RCC 7860 (cell line): ENCODE data around the gene MAOA.
"Not testable (repeated sequence)": the region's sequence is repeated elsewhere in the genome, so short reads cannot be mapped to it uniquely, and the experiment has no call there.

ENCODE experiments used
- DNase-seq: peaks from one replicate; pipeline ENCODE4 v3.0.0-alpha.2; 2015; ENCODE audit warnings: low spot score
- FAIRE-seq: peaks from 2 replicates; lab custom pipeline; 2012; peaks lifted over from hg19 to GRCh38; lab: Jason Lieb, UNC

MAOA gene

GRCh38 chrX:43656005-43656494 lies at the start of gene MAOA:
MAOA (plus strand) TSS chrX:43656299; CDS start chrX:43656342, 43 bp downstream.
- DNase-seq (no peak), FAIRE-seq (no peak)

- FAIRE-seq = no peak
- no peak for DNase-seq
Observed at GRCh38 chrX:43612400-43612799, 43.7 kb upstream of the MAOA start.

DNA sequence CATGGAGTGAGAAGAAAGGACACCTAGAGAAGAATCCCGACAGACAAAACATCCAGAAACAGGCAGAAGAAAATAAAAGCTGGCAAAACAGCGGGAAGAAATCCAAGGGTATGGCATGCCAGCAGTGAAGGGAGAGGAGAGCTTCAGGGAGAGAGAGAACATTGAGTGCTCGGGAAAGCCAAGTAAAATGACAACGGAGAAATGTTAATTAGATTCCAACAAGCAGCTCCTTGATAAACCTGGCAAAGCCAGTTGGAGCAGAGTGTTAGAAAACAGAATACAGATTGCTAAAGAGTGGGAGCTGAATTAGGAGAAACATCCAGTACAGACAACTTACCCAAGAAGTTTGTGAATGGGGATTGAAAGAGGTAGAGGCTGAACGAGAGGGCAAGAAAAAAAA lies 40.4 kb upstream of the MAOA start:
- DNase-seq = no peak
- no peak for FAIRE-seq

DNA sequence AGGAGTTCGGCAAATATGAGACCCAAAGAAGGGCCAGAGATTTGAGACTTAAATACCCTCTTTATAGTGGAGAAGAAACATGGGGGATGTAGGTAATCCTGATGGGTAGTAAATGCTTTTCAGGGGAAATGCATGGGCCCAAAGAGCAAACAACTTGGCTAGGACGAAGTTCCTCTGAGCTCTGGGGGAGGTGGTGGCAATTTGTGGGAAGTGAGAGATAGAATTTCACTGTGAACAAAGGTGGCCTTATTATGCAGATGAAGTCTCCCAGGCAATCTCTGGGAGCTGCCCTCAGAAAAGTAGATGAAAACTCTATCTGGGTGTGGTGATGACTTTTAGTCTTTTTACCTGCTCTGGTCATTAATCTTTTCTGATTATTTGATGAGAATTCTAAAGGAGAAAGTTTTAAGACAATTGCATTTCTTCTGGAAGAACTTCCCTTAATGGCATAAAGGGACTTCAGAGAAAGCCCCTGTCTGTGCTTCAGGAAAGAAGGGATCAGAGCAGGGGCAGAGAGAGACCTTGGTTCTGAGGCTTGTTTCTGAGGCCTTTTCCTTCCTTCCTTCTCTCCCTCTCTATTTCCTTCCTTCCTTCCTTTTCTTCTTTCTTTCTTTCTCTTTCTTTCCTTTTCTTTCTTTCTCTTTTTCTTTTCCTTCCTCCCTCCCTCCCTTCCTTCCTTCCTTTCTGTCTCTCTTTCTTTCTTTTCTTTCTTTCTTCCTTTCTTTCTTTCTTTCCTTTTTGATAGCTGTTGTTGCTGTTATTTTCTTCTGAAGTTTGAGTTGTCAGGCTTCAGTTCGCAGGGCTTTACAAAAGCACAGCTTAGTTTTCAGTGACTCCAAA lies 37.5 kb upstream of the MAOA start:
- no peak for DNase-seq
- FAIRE-seq = no peak

DNA sequence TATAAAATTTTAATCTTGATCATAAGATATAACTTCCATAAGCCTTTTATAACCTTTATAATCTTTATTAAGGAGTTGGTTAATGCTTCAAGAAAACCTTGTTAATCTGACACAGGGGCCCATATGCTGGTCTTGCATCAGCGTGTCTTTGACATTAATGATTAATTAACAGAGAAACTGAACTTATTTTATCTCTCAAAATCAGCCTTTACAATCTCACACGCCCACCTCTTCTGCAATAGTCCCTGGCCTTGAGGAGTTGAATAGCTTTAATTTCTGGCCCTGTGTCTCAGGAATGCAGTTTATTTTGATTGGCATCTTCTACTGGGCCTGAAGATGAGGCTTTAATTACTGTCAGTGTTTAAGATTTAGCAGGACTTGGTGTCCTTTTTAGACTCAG lies 36.2 kb upstream of the MAOA start:
- not testable (repeated sequence) for DNase-seq, FAIRE-seq

- DNase-seq (no peak), FAIRE-seq (no peak)
Observed at GRCh38 chrX:43627147-43627546, 29.0 kb upstream of the MAOA start.

- no peak for FAIRE-seq
- DNase-seq = no peak
Observed at GRCh38 chrX:43627669-43628068, 28.4 kb upstream of the MAOA start.

DNA sequence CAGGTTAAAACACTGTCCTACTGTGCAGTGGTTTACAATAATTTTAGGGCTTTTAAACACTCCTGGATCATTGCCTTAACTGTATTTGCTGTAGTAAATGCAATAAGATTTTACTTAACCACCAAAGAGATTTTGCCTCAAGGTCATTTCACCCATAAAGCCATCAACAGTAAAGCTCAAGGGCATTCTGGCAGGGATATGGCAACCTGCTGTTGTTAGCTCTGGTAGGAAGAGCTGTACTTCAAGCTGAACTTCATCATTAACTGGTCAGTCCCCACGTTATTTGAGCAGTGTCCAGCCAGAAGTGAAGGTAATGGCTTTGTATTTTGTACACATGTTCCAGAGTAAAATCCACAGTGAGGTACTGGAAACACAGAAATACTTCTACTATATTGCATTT lies 26.9 kb upstream of the MAOA start:
- no peak for FAIRE-seq
- DNase-seq = no peak

GRCh38 chrX:43631841-43632240 lies 24.3 kb upstream of the MAOA start:
- no peak for FAIRE-seq
- DNase-seq = no peak

GRCh38 chrX:43633081-43633480 lies 23.0 kb upstream of the MAOA start:
- DNase-seq (no peak), FAIRE-seq (no peak)

- FAIRE-seq (no peak), DNase-seq (no peak)
Observed at GRCh38 chrX:43633757-43634156, 22.3 kb upstream of the MAOA start.

- no peak for DNase-seq
- no peak for FAIRE-seq
Observed at GRCh38 chrX:43640482-43640881, 15.6 kb upstream of the MAOA start.

DNA sequence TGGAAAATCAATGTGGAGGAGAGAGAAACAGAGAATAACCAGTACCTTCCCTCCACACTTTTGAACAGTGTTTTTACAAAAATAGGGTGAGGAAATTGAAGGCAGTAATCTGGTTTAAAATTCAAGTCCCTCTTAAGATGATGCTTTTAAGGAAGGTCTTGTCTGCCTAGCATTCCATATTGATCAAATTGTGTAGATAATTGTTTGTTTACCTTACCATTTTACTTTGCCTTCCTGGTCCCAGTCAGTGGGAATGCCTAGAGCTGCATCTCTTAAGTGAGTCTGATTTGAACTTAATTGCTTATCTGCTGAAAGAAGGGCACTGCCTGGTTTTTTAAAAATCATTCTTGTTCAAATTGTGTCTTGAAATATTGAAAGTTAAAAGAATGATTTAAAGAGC lies 14.4 kb upstream of the MAOA start:
- DNase-seq (no peak), FAIRE-seq (no peak)

DNA sequence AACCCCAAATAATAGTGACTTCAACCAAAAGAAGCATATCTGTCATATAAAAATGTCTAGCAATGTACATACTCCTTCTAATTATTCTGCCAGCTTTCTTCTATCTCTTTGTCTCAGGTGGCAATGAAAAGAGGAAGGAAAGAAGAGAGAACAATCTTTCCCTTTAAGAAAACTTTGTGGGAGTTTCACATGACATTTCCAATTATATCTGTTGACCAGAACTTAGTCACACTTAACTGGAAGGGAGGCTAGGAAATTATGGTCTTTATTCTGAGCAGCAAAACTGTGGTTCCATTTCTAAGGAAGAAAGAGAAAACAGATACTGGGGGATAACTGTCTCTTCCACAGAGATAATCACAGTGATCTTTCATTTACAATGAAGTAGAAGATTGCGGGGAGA lies 12.9 kb upstream of the MAOA start:
- no peak for DNase-seq
- FAIRE-seq = peak; percentile 40

DNA sequence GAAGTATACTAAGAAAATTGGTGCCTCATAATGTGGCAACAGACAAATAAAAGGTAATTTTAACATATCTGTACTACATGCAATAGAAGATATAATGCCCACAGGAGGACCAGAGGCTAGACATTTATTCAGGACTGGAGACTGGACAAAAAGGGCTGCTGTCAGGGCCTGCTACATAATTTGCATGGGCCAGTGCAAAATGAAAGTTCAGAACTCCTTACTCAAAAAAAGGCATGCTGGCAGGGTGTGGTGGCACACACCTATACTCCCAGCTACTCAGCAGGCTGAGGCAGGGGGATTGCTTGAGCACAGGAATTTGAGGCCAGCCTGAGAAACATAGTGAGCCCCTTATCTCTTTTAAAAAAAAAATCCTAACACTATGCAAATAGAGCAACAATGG lies 12.4 kb upstream of the MAOA start:
- DNase-seq (no peak), FAIRE-seq (no peak)

DNA sequence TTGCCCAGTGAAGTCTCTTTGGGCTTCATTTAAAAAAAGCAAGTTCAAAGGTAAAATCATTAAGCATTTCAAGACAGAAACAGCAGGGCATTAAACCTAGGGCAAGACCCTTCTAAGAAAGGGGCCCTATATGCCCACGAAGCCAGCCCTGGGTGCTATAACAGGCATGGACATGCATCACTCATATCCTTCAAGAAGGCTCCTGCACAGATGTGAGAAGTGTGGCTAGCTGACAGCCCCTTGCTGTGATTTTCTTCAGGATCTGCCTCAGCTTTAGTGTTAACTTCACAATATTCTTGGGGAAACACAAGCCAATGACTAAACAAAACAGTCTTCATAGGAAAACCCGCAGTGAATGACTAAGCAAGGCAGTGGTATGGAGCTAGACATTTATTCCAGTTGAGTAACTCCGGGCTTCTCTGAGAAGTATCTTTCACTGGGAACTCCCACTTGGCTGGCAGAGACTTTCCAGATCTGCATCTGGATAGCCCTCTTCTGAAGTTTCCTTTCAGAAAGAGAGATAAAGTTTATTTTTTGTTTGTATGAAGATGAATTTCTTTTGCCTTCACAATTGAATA lies 11.9 kb upstream of the MAOA start:
- FAIRE-seq (peak; percentile 96), DNase-seq (peak; percentile 79)

GRCh38 chrX:43646800-43647199 lies 9.3 kb upstream of the MAOA start:
- FAIRE-seq = no peak

DNA sequence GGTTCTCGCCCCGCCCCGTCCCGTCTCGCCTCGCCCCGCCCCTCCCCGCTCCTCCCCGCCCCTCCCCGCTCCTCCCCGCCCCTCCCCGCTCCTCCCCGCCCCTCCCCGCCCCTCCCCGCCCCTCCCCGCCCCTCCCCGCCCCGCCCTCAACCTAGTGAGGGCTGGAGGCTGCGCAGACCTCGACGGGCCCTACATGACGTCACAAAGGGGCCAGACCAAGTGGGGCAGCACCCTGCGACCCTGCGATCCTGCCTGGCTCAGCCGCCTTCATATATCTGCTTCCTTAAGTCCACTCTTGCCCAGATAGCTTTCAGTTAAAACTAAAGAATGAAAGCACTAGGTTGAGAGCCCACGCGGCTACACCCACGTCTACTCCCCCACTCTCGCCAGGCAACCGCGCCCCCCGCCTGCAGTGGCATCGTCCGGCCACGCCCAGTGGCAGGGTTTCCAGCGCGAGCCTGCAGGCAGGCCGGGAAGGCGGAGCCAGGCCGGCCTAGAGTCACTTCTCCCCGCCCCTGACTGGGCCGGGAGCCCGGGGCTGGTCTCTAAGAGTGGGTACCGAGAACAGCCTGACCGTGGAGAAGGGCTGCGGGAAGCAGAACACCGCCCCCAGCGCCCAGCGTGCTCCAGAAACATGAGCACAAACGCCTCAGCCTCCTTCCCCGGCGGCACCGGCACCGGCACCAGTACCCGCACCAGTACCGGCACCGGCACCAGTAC lies 1.5 kb upstream of the MAOA start:
- DNase-seq (peak; percentile 81), FAIRE-seq (no peak)

More at GRCh38 chrX:43646800-43647199, 9.3 kb upstream of the MAOA start:
- no peak for DNase-seq

DNA sequence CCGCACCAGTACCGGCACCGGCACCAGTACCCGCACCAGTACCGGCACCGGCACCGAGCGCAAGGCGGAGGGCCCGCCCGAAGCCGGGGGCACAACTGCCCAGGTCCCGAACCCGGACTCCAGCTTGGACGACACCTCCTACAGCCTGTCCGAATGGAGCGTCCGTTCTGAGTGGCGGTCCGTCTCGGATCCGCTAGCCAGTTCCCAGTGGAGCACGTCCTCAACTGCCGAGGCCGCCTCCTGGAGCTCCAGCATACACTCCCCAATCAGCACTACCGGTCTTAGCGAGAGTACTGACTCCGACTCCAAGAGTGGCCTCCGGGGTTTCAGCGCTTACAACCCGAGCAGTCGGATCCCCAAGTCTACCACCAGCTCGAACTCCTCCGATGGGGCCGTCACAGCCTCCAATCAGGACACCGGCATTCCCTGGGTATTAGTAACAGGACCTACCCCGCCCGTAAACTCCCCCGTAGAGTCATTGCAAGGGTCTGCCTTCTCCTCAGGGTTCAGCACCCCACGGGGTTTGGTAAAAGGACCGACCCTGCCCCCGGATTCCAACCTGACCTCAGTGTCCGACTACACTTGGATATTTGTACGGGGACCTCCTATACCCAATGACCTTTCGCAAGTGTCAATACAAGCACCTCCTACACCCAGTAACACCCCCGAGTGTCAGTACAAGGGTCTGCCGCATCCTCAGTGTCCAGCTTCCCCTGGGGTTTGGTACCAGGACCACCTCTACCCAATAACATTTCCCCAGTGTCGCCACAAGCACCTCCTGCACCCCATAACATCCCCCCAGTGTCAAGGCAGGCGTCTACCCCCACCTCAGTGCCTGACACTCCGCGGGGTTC lies 721 bp upstream of the MAOA start:
- no peak for FAIRE-seq
- DNase-seq = peak; percentile 10

DNA sequence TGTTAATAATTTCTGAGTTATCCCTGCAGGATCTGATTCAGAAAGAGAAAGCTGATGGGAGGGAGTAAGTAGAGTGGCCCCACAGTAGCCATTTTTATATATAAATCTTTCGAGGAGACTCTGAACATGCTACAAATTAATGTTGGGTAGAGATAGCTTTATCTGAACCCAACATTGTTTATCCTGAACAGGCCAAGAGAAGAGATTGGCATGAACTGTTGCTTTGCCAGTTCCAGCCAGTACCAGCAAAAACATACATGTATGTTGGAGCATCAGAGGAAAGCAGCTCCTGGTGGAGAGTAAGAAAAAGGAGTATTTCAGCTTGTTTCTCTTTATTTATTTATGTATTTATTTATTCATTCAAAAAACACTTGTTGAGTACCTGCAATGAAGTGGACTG lies 1.6 kb downstream of the MAOA start:
- DNase-seq (no peak), FAIRE-seq (no peak)
